ENCODE results near the gene PRKAG3. TPM values are rescaled to one million over a fixed set of nuclear protein-coding genes. Genes with fewer than 3 reads are reported as not detected.

The PRKAG3 gene
- total and polyA plus RNA-seq, 2 experiments from 2014 or later: not detected

DNA sequence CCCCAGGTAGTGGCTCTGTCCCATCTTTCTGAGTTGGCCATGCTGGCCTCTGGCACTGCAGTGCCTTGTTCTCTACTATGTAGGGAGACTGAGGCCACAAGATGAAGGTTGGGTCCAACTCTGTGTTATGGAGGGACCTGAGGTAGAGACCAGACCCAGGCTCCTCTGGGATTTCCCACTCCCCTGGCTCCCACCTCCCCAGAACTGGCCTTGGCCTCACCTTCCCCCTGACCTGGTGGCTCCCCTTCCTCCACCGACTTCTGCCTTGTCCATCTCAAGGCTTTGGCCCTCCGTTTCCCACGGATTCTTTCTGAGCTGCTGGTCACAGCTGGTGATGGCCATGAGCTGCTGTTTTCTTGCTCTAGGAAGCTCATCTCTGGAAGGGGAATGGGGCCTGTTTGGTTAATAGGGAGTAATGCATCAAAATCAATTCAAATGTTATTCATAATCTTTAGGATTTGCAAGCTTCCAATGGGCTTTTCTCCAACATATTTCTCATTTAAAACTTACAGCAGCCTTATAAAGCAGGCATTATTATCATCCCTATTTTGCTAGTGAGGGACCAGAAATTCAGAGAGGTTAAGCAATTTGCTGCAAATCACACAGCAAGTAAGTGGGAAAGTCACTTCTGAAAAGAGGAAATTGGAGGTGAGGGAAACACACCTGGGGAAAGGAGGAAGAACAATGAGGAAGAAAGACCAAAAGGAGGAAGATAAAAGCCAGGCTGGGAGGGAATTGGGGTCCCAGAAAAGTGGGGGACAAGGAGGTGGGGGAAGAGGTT, 887 bp downstream of the PRKAG3 start:
- Histone ChIP-seq H3K27ac (ENCODE audit: low read depth) (no peak overlapping the region), H4K20me1 (replicated peaks; ENCODE audit: insufficient read depth) (no peaks in the 10 kb centered on the region), H3K4me1 (ENCODE audit: insufficient read depth) (no peaks in the 10 kb centered on the region), H3K4me3 (no peak overlapping the region), H3K4me2 (no peak overlapping the region), H2AFZ (no peak overlapping the region), H3K36me3 (ENCODE audit: insufficient read depth) (no peaks in the 10 kb centered on the region), H3K79me2 (replicated peaks; ENCODE audit: insufficient read depth) (no peaks in the 10 kb centered on the region), H3K9me2 (ENCODE audit: insufficient read depth) (no peaks in the 10 kb centered on the region), H3F3A (replicated peaks; ENCODE audit: low read depth) (no peaks in the 10 kb centered on the region), H3K27me3 (ENCODE audit: insufficient read depth) (no peaks in the 10 kb centered on the region)
- Mint-ChIP-seq H3K9me3 (no peaks in the 10 kb centered on the region), H3K4me1 (no peaks in the 10 kb centered on the region; the same call in 2 of the 3 replicates), H3K27ac (no peak overlapping the region), H3K36me3 (ENCODE audit: low read depth) (no peaks in the 10 kb centered on the region), H3K27me3 (ENCODE audit: insufficient read depth, low read depth, poor library complexity) (peaks cover 2% of the 10 kb centered on the region), H3K4me3 (no peak overlapping the region)
- no peak for DNase-seq (ENCODE audit: low spot score)
- no peak for TF ChIP-seq JUNB (IDR thresholded peaks at IDR 0.05; ENCODE audit: unreplicated experiment)
- TF ChIP-seq EZH2 (IDR thresholded peaks at IDR 0.05; ENCODE audit: low read depth, unreplicated experiment): no peak
- no peak for TF ChIP-seq EZH2phosphoT487 (IDR thresholded peaks at IDR 0.05; ENCODE audit: unreplicated experiment)
- no peak for TF ChIP-seq NANOG (IDR thresholded peaks at IDR 0.05; ENCODE audit: borderline replicate concordance)
- no peak for TF ChIP-seq STAT1 (IDR thresholded peaks at IDR 0.05; ENCODE audit: unreplicated experiment)
- TF ChIP-seq, protein P1, sequence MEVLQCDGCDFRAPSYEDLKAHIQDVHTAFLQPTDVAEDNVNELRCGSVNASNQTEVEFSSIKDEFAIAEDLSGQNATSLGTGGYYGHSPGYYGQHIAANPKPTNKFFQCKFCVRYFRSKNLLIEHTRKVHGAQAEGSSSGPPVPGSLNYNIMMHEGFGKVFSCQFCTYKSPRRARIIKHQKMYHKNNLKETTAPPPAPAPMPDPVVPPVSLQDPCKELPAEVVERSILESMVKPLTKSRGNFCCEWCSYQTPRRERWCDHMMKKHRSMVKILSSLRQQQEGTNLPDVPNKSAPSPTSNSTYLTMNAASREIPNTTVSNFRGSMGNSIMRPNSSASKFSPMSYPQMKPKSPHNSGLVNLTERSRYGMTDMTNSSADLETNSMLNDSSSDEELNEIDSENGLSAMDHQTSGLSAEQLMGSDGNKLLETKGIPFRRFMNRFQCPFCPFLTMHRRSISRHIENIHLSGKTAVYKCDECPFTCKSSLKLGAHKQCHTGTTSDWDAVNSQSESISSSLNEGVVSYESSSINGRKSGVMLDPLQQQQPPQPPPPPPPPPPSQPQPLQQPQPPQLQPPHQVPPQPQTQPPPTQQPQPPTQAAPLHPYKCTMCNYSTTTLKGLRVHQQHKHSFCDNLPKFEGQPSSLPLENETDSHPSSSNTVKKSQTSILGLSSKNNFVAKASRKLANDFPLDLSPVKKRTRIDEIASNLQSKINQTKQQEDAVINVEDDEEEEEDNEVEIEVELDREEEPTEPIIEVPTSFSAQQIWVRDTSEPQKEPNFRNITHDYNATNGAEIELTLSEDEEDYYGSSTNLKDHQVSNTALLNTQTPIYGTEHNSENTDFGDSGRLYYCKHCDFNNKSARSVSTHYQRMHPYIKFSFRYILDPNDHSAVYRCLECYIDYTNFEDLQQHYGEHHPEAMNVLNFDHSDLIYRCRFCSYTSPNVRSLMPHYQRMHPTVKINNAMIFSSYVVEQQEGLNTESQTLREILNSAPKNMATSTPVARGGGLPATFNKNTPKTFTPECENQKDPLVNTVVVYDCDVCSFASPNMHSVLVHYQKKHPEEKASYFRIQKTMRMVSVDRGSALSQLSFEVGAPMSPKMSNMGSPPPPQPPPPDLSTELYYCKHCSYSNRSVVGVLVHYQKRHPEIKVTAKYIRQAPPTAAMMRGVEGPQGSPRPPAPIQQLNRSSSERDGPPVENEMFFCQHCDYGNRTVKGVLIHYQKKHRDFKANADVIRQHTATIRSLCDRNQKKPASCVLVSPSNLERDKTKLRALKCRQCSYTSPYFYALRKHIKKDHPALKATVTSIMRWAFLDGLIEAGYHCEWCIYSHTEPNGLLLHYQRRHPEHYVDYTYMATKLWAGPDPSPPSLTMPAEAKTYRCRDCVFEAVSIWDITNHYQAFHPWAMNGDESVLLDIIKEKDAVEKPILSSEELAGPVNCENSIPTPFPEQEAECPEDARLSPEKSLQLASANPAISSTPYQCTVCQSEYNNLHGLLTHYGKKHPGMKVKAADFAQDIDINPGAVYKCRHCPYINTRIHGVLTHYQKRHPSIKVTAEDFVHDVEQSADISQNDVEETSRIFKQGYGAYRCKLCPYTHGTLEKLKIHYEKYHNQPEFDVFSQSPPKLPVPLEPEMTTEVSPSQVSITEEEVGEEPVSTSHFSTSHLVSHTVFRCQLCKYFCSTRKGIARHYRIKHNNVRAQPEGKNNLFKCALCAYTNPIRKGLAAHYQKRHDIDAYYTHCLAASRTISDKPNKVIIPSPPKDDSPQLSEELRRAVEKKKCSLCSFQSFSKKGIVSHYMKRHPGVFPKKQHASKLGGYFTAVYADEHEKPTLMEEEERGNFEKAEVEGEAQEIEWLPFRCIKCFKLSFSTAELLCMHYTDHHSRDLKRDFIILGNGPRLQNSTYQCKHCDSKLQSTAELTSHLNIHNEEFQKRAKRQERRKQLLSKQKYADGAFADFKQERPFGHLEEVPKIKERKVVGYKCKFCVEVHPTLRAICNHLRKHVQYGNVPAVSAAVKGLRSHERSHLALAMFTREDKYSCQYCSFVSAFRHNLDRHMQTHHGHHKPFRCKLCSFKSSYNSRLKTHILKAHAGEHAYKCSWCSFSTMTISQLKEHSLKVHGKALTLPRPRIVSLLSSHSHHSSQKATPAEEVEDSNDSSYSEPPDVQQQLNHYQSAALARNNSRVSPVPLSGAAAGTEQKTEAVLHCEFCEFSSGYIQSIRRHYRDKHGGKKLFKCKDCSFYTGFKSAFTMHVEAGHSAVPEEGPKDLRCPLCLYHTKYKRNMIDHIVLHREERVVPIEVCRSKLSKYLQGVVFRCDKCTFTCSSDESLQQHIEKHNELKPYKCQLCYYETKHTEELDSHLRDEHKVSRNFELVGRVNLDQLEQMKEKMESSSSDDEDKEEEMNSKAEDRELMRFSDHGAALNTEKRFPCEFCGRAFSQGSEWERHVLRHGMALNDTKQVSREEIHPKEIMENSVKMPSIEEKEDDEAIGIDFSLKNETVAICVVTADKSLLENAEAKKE (CRISPR knock-in tag; IDR thresholded peaks at IDR 0.05): no peak
- ATAC-seq: no peak
